ENCODE data around the gene UBTD1.

UBTD1 gene

GRCh38 chr10:97483921-97484320 lies 14.8 kb upstream of the UBTD1 start:
- no peak for DNase-seq

- no peak for DNase-seq
Observed at GRCh38 chr10:97485647-97486281, 13.0 kb upstream of the UBTD1 start.

- DNase-seq = no peak
Observed at GRCh38 chr10:97490592-97490991, 8.1 kb upstream of the UBTD1 start.

- no peak for DNase-seq
Observed at GRCh38 chr10:97494151-97494550, 4.6 kb upstream of the UBTD1 start.

GRCh38 chr10:97494863-97495506 lies 3.7 kb upstream of the UBTD1 start:
- DNase-seq = no peak

GRCh38 chr10:97497572-97498075 lies 1.1 kb upstream of the UBTD1 start:
- DNase-seq = peak; percentile 78

- peak; percentile 99 for DNase-seq
Observed at GRCh38 chr10:97498076-97498840, 466 bp upstream of the UBTD1 start, which contains the start of gene MMS19. MMS19 (minus strand) TSS chr10:97498422; CDS start chr10:97498384, 38 bp downstream.

- peak; percentile 34 for DNase-seq
Observed at GRCh38 chr10:97499561-97500296, 1.0 kb downstream of the UBTD1 start.

GRCh38 chr10:97500297-97500575 lies 1.5 kb downstream of the UBTD1 start:
- no peak for DNase-seq

GRCh38 chr10:97502916-97503315 lies 4.2 kb downstream of the UBTD1 start:
- no peak for DNase-seq

- DNase-seq = no peak
Observed at GRCh38 chr10:97503406-97503805, 4.7 kb downstream of the UBTD1 start.

- DNase-seq = no peak
Observed at GRCh38 chr10:97505152-97505551, 6.4 kb downstream of the UBTD1 start.

- no peak for DNase-seq
Observed at GRCh38 chr10:97506199-97506991, 7.7 kb downstream of the UBTD1 start.

GRCh38 chr10:97508342-97508741 lies 9.6 kb downstream of the UBTD1 start:
- DNase-seq = peak; percentile 31

- DNase-seq = no peak
Observed at GRCh38 chr10:97509120-97509680, 10.5 kb downstream of the UBTD1 start.

GRCh38 chr10:97510686-97511085 lies 12.0 kb downstream of the UBTD1 start:
- DNase-seq = no peak

- DNase-seq = no peak
Observed at GRCh38 chr10:97511711-97512440, 13.2 kb downstream of the UBTD1 start.

- DNase-seq = no peak
Observed at GRCh38 chr10:97512993-97513392, 14.3 kb downstream of the UBTD1 start.

- DNase-seq = no peak
Observed at GRCh38 chr10:97514344-97514743, 15.6 kb downstream of the UBTD1 start.

GRCh38 chr10:97515271-97515978 lies 16.7 kb downstream of the UBTD1 start:
- no peak for DNase-seq

Measured in fibroblast of skin of right quadriceps (primary cell).